Endothelial cell of umbilical vein (primary cell): Measurements from ENCODE around the gene ST6GAL1. TPM values are rescaled to one million over a fixed set of nuclear protein-coding genes. Genes with fewer than 3 reads are reported as not detected.

Experiments
- BruUV-seq: library from RNA; stranded (reverse); fragments of 400-500 nt; replicated peaks from 2 replicates; lab custom pipeline; 2021; lab: Mats Ljungman, UMichigan
- CTCF ChIA-PET: fragments of 300-600, 350-600 bp; sonication (Branson Sonifier 250); formaldehyde crosslinking; loops from one replicate; lab custom pipeline; 2021; ENCODE audit warnings: antibody characterized with exemption, inconsistent platforms; lab: Charles Lee
- POLR2A ChIA-PET: fragments of 300-600, 350-600 bp; sonication (Branson Sonifier 250); formaldehyde crosslinking; loops from one replicate; lab custom pipeline; 2021; ENCODE audit warnings: antibody characterized with exemption, inconsistent platforms; lab: Charles Lee
- DNase-seq: peaks from one replicate; pipeline ENCODE4 v3.0.0-alpha.2; 2011; ENCODE audit warnings: low read depth, low spot score
- FAIRE-seq: peaks from 2 replicates; lab custom pipeline; 2011; peaks lifted over from hg19 to GRCh38; lab: Jason Lieb, UNC
- H2AFZ ChIP-seq: 2 replicates; pipeline ENCODE4 v1.6.0; 2012; ENCODE audit warnings: low read depth, low read length, control low read depth, inconsistent platforms
- H3K27ac ChIP-seq: 2 replicates; pipeline ENCODE4 v1.5.1; 2011; ENCODE audit warnings: low read depth, mild to moderate bottlenecking, control low read depth, low read length, moderate library complexity; ENCODE audit not compliant: insufficient read depth
- H3K27me3 ChIP-seq, 2 experiments: 2 replicates each; pipeline versions ENCODE4 v1.6.0 to v1.6.1; 2011; ENCODE audit warnings: low read length in 2 of 2, mixed read lengths in 1 of 2; ENCODE audit not compliant: control insufficient read depth in 2 of 2, insufficient read depth in 2 of 2
- H3K36me3 ChIP-seq, 2 experiments: 2 replicates in 1 of 2; 3 replicates in 1 of 2; pipeline ENCODE4 v1.5.1; 2011; ENCODE audit warnings: low read length in 2 of 2, mild to moderate bottlenecking in 1 of 2, moderate library complexity in 1 of 2; ENCODE audit not compliant: control insufficient read depth in 2 of 2, insufficient read depth in 2 of 2; ENCODE audit errors: extremely low read depth in 1 of 2
- H3K4me1 ChIP-seq: 3 replicates; pipeline ENCODE4 v1.5.1; 2011; ENCODE audit warnings: mild to moderate bottlenecking, low read length; ENCODE audit not compliant: control insufficient read depth, insufficient read depth; ENCODE audit errors: extremely low read depth
- H3K4me2 ChIP-seq: 2 replicates; pipeline ENCODE4 v1.6.1; 2011; ENCODE audit warnings: low read length, control low read depth, mixed read lengths; ENCODE audit not compliant: insufficient read depth
- H3K4me3 ChIP-seq, 3 experiments: fragments of 200-600 bp in 1 of 3; sonication (generic), shearing (Covaris generic) in 1 of 3; replicated peaks in 1 of 3; 2 replicates each; pipeline ENCODE4 v1.5.1; 2011 to 2016; ENCODE audit warnings: control low read depth in 3 of 3, low read length in 3 of 3, mild to moderate bottlenecking in 2 of 3, inconsistent platforms in 1 of 3, low read depth in 1 of 3, moderate library complexity in 1 of 3; ENCODE audit not compliant: insufficient read depth in 1 of 3
- H3K79me2 ChIP-seq: 2 replicates; pipeline ENCODE4 v1.6.0; 2012; ENCODE audit warnings: low read length, inconsistent platforms; ENCODE audit not compliant: control insufficient read depth, insufficient read depth
- H3K9ac ChIP-seq: replicated peaks from 2 replicates; pipeline ENCODE3; 2011; ENCODE audit warnings: low read length, control low read depth; ENCODE audit not compliant: insufficient read depth; ENCODE audit errors: extremely low read depth
- H3K9me1 ChIP-seq: replicated peaks from 3 replicates; pipeline ENCODE4 v1.6.0; 2011; ENCODE audit warnings: mild to moderate bottlenecking, low read length; ENCODE audit not compliant: control insufficient read depth, insufficient read depth; ENCODE audit errors: extremely low read depth
- H3K9me3 ChIP-seq: replicated peaks from 2 replicates; pipeline ENCODE4 v1.5.1; 2012; ENCODE audit warnings: low read length, inconsistent platforms; ENCODE audit not compliant: control insufficient read depth, insufficient read depth
- H4K20me1 ChIP-seq: replicated peaks from 2 replicates; pipeline ENCODE3; 2011; ENCODE audit warnings: mild to moderate bottlenecking, low read length; ENCODE audit not compliant: control insufficient read depth, insufficient read depth; ENCODE audit errors: extremely low read depth
- EZH2 ChIP-seq: IDR thresholded peaks from 2 replicates; pipeline ENCODE4 v1.6.1; 2012; ENCODE audit warnings: borderline replicate concordance, low read depth, mild to moderate bottlenecking, moderate library complexity, low read length, inconsistent platforms; ENCODE audit not compliant: severe bottlenecking
- FOS ChIP-seq: IDR thresholded peaks from 2 replicates; pipeline ENCODE4 v1.6.1; 2011; ENCODE audit warnings: mild to moderate bottlenecking, low read length, moderate library complexity, borderline replicate concordance; ENCODE audit not compliant: insufficient read depth
- GATA2 ChIP-seq: IDR thresholded peaks from 2 replicates; pipeline ENCODE4 v1.7.0; 2011; ENCODE audit warnings: low read depth, mild to moderate bottlenecking, moderate library complexity, mixed read lengths, low read length; ENCODE audit not compliant: insufficient read length, insufficient read depth
- JUN ChIP-seq: IDR thresholded peaks from 2 replicates; pipeline ENCODE4 v1.6.1; 2011; ENCODE audit warnings: borderline replicate concordance, low read depth; ENCODE audit not compliant: insufficient read length, insufficient read depth
- MYC ChIP-seq: IDR thresholded peaks from one replicate; pipeline ENCODE4 v1.6.1; 2011; ENCODE audit warnings: mild to moderate bottlenecking, low read depth, low read length
- POLR2A ChIP-seq: IDR thresholded peaks from 2 replicates; pipeline ENCODE4 v1.6.1; 2012; ENCODE audit warnings: low read depth, mild to moderate bottlenecking, control low read depth, low read length
- POLR2AphosphoS5 ChIP-seq: IDR thresholded peaks from 2 replicates; pipeline ENCODE4 v1.6.1; 2012; ENCODE audit warnings: low read depth, mild to moderate bottlenecking, control low read depth, low read length, moderate library complexity; ENCODE audit not compliant: insufficient read depth
- dilution Hi-C: fragments of 300-500 bp; cut with MboI; formaldehyde crosslinking; loops from one replicate; pipeline ENCODE4 v1.15.0; 2019; ENCODE audit warnings: low sequenced_read_pairs; ENCODE audit not compliant: extremely low pct_ligation_motif_present
- intact Hi-C: fragments of 100-400 bp; cut with micrococcal nuclease; formaldehyde crosslinking; loops from one replicate; pipeline ENCODE4 v1.10.0; 2022
- polyA plus RNA-seq, 4 experiments: library from polyadenylated mRNA; depleted of rRNA in 3 of 4; stranded (reverse) in 3 of 4; unstranded in 1 of 4; fragments of >200 nt; gene quantifications; 2 replicates each; pipeline versions ENCODE4 v1.2.1 to v1.2.3, GENCODE V29; 2011 to 2012; ENCODE audit warnings: missing spikeins in 1 of 4
- total RNA-seq: library from RNA; stranded (reverse); gene quantifications from 2 replicates; pipeline ENCODE4 v1.2.3, GENCODE V29; 2021
- TF ChIP-seq, protein P1 (sequence below), 2 donors: IDR thresholded peaks; 1 replicate in 1 of 2; 2 replicates in 1 of 2; pipeline ENCODE4 v1.5.1; 2011; ENCODE audit warnings: low read length in 2 of 2, mild to moderate bottlenecking in 2 of 2, moderate library complexity in 2 of 2, control low read depth in 1 of 2, inconsistent platforms in 1 of 2, low read depth in 1 of 2; ENCODE audit not compliant: insufficient read depth in 1 of 2; ENCODE audit errors: extremely low read depth in 1 of 2
- TF ChIP-seq, protein P2 (sequence below): IDR thresholded peaks from 2 replicates; pipeline ENCODE4 v1.6.1; 2011; ENCODE audit not compliant: insufficient read depth, insufficient read length

Gene ST6GAL1
- total and polyA plus RNA-seq, 2 donors (not counting 3 experiments of a cell fraction or from before 2014, with no cell fraction given), result 63.9 to 101 TPM

DNA sequence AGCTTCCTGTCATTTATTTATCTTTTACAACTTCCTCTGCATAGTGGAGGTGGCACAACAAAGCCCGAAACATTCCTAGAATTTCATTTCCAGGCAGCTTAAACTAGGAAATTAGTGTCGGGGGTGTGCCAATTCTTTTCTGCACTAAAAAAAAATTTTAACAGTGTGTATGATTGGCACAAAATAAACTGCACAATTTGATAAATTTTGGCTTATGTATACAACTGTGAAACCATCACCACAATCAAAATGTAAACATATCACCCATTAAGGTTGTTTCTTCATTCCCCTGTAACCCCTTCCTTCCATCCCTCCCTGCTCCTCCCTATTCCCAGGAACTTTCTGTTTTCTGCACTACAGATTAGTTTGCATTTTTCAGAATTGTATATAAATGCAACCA, 154.3 kb downstream of the ST6GAL1 start:
- Histone ChIP-seq H3K36me3 (no peaks in the 10 kb centered on the region), H3K9ac (no peak overlapping the region), H3K9me1 (no peaks in the 10 kb centered on the region), H3K4me1 (peaks cover 14% of the 10 kb centered on the region), H3K4me3 (no peak overlapping the region), H3K9me3 (no peaks in the 10 kb centered on the region), H4K20me1 (no peaks in the 10 kb centered on the region), H2AFZ (no peak overlapping the region), H3K27me3 (no peaks in the 10 kb centered on the region), H3K27ac (no peak overlapping the region), H3K79me2 (no peaks in the 10 kb centered on the region), H3K4me2 (peak overlapping the region; percentile 62)
- intact Hi-C loops, result loop anchor here (2.0 to 10.0 kb wide), 2 partner anchors 44 to 980 kb away; partner anchors contain the start of gene ETV5
- FAIRE-seq (no peak), DNase-seq (peak; percentile 26)
- BruUV-seq, result no TSS peak
- dilution Hi-C loops, result no loop called here
- ChIA-PET CTCF (interaction anchor here (0.9 to 2.3 kb wide), 8 partner anchors 10 to 236 kb away, joined by 3 to 17 read pairs (median 4); partner anchors contain the start of gene RPL39L), POLR2A (interaction anchor here (0.6 kb wide), 1 partner anchor 63 kb away, joined by 3 read pairs; no protein-coding TSS in a partner anchor)
- TF ChIP-seq JUN, result no peak
- no peak for TF ChIP-seq MYC
- no peak for TF ChIP-seq POLR2AphosphoS5
- TF ChIP-seq GATA2, result no peak
- TF ChIP-seq EZH2, result no peak
- no peak for TF ChIP-seq FOS
- TF ChIP-seq, protein P1, sequence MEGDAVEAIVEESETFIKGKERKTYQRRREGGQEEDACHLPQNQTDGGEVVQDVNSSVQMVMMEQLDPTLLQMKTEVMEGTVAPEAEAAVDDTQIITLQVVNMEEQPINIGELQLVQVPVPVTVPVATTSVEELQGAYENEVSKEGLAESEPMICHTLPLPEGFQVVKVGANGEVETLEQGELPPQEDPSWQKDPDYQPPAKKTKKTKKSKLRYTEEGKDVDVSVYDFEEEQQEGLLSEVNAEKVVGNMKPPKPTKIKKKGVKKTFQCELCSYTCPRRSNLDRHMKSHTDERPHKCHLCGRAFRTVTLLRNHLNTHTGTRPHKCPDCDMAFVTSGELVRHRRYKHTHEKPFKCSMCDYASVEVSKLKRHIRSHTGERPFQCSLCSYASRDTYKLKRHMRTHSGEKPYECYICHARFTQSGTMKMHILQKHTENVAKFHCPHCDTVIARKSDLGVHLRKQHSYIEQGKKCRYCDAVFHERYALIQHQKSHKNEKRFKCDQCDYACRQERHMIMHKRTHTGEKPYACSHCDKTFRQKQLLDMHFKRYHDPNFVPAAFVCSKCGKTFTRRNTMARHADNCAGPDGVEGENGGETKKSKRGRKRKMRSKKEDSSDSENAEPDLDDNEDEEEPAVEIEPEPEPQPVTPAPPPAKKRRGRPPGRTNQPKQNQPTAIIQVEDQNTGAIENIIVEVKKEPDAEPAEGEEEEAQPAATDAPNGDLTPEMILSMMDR (IDR thresholded peaks at IDR 0.05; ENCODE audit: extremely low read depth in 1 of 2, insufficient read depth in 1 of 2, low read depth in 1 of 2, low read length in 2 of 2), result no peak
- TF ChIP-seq, protein P2, sequence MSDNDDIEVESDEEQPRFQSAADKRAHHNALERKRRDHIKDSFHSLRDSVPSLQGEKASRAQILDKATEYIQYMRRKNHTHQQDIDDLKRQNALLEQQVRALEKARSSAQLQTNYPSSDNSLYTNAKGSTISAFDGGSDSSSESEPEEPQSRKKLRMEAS, result no peak
- no peak for TF ChIP-seq POLR2A
